RWPE1 (cell line): ENCODE measurements around the gene SCUBE3.

Experiments
- CTCF ChIA-PET: fragments of 350-600 bp; sonication (Branson Sonifier 250); formaldehyde crosslinking; extraction: SDS; loops from one replicate; lab custom pipeline; 2021; lab: Yijun Ruan, JAX
- POLR2A ChIA-PET: fragments of 400-600 bp; formaldehyde crosslinking; extraction: SDS; loops from one replicate; lab custom pipeline; 2020; ENCODE audit warnings: antibody characterized with exemption; ENCODE audit not compliant: low non-redundant PET; lab: Yijun Ruan, JAX
- DNase-seq: peaks from one replicate; pipeline ENCODE4 v3.0.0; 2012; ENCODE audit warnings: low spot score
- H3K27ac ChIP-seq: fragments of 450-650 bp; 2 replicates; pipeline ENCODE4 v1.5.1; 2017
- TF ChIP-seq, protein P1 (sequence below): fragments of 450-650 bp; conservative IDR thresholded peaks from 2 replicates; pipeline ENCODE4 v1.5.1; 2017; ENCODE audit warnings: low read depth, mild to moderate bottlenecking

The SCUBE3 gene

DNA sequence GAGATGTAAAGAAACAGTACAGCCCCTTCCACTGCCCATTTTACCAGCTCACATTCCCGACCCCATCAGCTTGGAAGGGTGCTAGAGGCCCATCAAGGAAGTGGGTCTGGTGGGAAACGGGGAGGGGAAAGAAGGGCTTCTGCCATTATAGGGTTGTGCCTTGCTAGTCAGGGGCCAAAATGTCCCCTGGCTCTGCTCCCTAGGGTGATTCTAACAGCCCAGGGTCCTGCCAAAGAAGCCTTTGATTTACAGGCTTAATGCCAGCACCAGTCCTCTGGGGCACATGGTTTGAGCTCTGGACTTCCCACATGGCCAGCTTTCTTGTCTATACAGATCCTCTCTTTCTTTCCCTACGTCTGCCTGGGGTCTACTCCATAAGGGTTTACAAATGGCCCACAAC, 35.2 kb downstream of the SCUBE3 start:
- ChIA-PET POLR2A (no interaction called here), CTCF (interaction anchor here (0.5 to 3.2 kb wide), 3 partner anchors 8 to 1729 kb away, joined by 3 to 13 read pairs (median 3); no protein-coding TSS in a partner anchor)
- no peak for DNase-seq
- TF ChIP-seq, protein P1, sequence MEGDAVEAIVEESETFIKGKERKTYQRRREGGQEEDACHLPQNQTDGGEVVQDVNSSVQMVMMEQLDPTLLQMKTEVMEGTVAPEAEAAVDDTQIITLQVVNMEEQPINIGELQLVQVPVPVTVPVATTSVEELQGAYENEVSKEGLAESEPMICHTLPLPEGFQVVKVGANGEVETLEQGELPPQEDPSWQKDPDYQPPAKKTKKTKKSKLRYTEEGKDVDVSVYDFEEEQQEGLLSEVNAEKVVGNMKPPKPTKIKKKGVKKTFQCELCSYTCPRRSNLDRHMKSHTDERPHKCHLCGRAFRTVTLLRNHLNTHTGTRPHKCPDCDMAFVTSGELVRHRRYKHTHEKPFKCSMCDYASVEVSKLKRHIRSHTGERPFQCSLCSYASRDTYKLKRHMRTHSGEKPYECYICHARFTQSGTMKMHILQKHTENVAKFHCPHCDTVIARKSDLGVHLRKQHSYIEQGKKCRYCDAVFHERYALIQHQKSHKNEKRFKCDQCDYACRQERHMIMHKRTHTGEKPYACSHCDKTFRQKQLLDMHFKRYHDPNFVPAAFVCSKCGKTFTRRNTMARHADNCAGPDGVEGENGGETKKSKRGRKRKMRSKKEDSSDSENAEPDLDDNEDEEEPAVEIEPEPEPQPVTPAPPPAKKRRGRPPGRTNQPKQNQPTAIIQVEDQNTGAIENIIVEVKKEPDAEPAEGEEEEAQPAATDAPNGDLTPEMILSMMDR = no peak
- H3K27ac ChIP-seq = no peak overlapping the region

DNA sequence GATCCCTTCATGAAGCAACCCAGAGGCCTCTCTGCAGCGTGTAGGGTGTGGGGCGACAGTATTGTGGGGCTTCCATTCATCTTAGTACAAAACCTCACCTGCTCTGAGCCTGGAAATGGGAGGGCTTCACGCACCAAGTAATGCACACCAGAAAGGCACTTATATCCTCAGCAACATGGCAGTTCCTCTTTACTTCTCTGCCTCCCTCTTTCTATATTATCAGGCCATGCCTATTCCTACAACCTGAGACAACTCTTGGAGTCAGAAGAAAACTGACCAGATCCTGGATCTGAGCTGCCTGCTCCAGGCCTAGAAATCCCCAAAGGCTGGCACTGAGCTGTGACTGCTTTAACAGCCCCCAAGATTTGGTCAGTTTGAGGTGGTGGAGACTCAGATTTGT, 38.2 kb downstream of the SCUBE3 start:
- ChIA-PET CTCF (interaction anchor here (0.7 kb wide), 1 partner anchor 42 kb away, joined by 3 read pairs; no protein-coding TSS in a partner anchor), POLR2A (no interaction called here)
- no peak overlapping the region for H3K27ac ChIP-seq
- TF ChIP-seq, protein P1 = no peak
- no peak for DNase-seq

DNA sequence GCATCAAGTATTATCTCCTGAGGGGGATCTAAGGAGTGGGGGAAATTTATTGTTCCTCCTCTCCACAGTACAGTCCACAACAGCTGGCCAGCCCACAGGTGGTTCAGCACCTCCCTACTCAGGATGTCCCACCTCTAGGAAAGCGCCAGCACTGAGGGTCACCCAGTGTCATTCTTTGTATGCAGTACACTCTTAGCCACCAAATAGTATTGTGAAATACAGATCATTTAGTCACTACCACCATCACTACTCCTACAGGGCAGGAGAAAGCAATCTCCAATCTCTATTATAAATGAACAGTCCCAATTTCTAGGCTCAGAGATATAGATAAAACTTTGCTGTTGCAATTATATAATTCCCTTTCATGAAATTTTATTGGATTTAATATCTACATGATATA, 39.5 kb downstream of the SCUBE3 start:
- TF ChIP-seq, protein P1 = no peak
- CTCF ChIA-PET = no interaction called here

DNA sequence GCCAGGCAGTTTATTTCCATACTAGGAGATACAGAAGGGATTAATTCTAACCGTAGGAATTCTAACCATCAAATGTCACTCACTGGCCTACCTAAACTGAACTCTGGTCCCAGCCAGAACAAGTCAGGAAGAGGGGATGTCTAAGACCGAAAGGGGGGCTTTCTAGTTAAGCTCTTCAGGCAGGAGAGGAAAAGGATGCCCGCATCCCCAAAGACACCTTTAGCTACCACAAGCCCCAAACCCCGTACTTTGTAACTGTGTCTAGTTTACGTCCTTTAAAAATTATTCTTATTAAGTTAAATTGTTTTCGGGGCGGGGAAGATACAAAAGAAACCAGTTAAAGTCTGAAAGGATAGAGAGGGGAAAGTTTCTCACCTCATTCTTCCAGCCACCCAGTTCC, 44.6 kb downstream of the SCUBE3 start:
- ChIA-PET CTCF (interaction anchor here (0.6 to 0.8 kb wide), 3 partner anchors 18 to 228 kb away, joined by 3 read pairs; no protein-coding TSS in a partner anchor), POLR2A (no interaction called here)
- H3K27ac ChIP-seq = peak overlapping the region; percentile 93
- DNase-seq = no peak
- TF ChIP-seq, protein P1 = no peak

More for the DNA sequence above, 39.5 kb downstream of the SCUBE3 start:
- no peak overlapping the region for H3K27ac ChIP-seq
- DNase-seq = no peak
- POLR2A ChIA-PET = no interaction called here

DNA sequence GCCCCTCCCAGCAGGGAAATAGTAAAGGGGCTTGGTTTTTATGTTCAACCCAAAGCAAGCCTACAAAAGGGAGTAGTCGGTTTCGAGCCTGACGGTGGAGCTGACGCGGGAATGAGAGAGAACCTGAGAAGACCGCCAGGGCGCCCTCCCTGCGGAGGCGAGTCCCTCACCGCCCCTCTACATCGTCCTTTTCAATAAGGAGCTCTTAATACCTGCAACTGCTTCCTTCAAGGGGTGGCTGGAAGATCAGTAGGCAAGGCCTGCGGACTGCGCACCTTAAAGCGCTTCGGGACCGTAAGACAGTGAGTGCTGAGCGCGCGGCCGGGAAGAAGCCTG, 45.1 kb downstream of the SCUBE3 start:
- peak; percentile 52 for DNase-seq
- POLR2A ChIA-PET = interaction anchor here (1.0 kb wide), 1 partner anchor 108 kb away, joined by 3 read pairs; no protein-coding TSS in a partner anchor

DNA sequence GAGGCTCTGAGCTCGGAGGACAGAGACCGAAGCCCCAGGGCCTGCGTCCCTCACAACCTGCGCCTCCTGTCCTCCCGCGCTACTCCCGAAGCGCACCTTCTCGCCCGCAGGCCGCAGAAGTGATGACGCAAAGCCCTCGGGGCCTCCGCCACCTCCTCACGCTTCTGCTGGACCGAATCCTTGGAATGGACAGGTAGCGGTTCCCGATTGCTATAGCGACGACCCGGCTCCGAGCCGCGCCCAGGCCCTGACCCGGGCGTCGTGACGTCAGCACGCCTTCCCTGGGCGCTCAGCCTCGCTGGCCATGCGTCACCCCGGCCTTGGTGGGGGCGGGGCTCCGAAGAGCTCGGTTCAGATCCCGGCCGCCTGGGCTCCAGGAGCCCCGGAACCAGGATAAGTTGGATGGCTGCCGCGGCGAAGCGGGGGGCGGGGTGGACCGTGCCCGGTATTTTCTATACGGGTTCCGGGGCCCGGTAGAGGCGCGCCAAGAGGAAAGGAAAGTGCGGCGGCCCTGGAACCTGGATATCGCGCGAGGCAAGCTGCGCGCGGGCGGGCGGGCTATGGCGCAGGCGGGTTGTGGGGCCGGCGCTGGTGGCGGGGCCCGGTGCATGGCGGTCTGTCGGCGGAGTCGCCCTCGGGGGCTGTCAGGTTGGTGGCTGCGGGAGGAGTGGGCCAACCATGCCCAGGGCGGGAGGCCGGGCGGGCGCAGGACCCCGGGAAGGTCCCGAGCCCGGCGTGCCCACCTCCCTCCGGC, 45.6 kb downstream of the SCUBE3 start, which contains the start of gene ZNF76:
Gene ZNF76 (plus strand): TSS at position 542 of the 754 bp plus-strand sequence. CDS start 21,417 bp downstream, outside the sequence.
- TF ChIP-seq, protein P1 = no peak
- peak within 1 kb of the TSS; percentile 93 for H3K27ac ChIP-seq
- ChIA-PET CTCF (interaction anchor here (0.6 to 0.8 kb wide), 5 partner anchors 14 to 796 kb away, joined by 3 to 6 read pairs (median 3); partner anchors contain the start of gene PPARD), POLR2A (interaction anchor here (1.0 kb wide), 1 partner anchor 109 kb away, joined by 3 read pairs; no protein-coding TSS in a partner anchor)
- peak; percentile 99 for DNase-seq

More for the DNA sequence above, 45.1 kb downstream of the SCUBE3 start:
- peak overlapping the region; percentile 93 for H3K27ac ChIP-seq
- TF ChIP-seq, protein P1 = no peak
- CTCF ChIA-PET = interaction anchor here (0.6 to 0.8 kb wide), 5 partner anchors 13 to 796 kb away, joined by 3 to 4 read pairs (median 3); no protein-coding TSS in a partner anchor
